Liver (tissue), 9 donors: ENCODE results near the gene ORC3. TPM values are rescaled to one million over a fixed set of nuclear protein-coding genes. Genes with fewer than 3 reads are reported as not detected.
A peak's percentile ranks its signal among the peaks of the same experiment; 100 is the strongest.

Source experiments
- DNase-seq: peaks from one replicate; pipeline ENCODE4 v3.0.0-alpha.2; 2017; ENCODE audit warnings: low spot score
- H3K27ac ChIP-seq, 2 donors: one replicate each; pipeline ENCODE4 v1.7.0; 2013; ENCODE audit warnings: inconsistent platforms in 2 of 2, low read length in 2 of 2, control low read depth in 1 of 2, low read depth in 1 of 2, mild to moderate bottlenecking in 1 of 2
- H3K27me3 ChIP-seq, 4 donors: one replicate each; pipeline versions ENCODE4 v1.6.1 to v1.7.0; 2013; ENCODE audit warnings: low read length in 3 of 4, inconsistent platforms in 1 of 4, mild to moderate bottlenecking in 1 of 4, moderate library complexity in 1 of 4; ENCODE audit not compliant: control insufficient read depth in 4 of 4, insufficient read depth in 4 of 4
- H3K36me3 ChIP-seq, 4 donors: one replicate each; pipeline versions ENCODE4 v1.6.1 to v1.7.0; 2013; ENCODE audit warnings: low read length in 3 of 4, mild to moderate bottlenecking in 3 of 4, low read depth in 1 of 4, moderate library complexity in 1 of 4; ENCODE audit not compliant: control insufficient read depth in 4 of 4, insufficient read depth in 3 of 4
- H3K4me1 ChIP-seq, 4 donors: one replicate each; pipeline versions ENCODE4 v1.6.1 to v1.7.0; 2013; ENCODE audit warnings: low read length in 3 of 4, mild to moderate bottlenecking in 3 of 4, moderate library complexity in 1 of 4; ENCODE audit not compliant: control insufficient read depth in 4 of 4, insufficient read depth in 4 of 4
- H3K4me3 ChIP-seq, 3 donors: one replicate each; pipeline versions ENCODE4 v1.6.1 to v1.7.0; 2013; ENCODE audit warnings: low read length in 3 of 3, control low read depth in 1 of 3, low read depth in 1 of 3, mild to moderate bottlenecking in 1 of 3
- H3K9ac ChIP-seq, 2 donors: one replicate each; pipeline ENCODE4 v1.7.0; 2013; ENCODE audit warnings: low read length in 2 of 2, mild to moderate bottlenecking in 2 of 2, moderate library complexity in 2 of 2, control low read depth in 1 of 2, low read depth in 1 of 2
- H3K9me3 ChIP-seq, 4 donors: one replicate each; pipeline versions ENCODE4 v1.6.1 to v1.7.0; 2013; ENCODE audit warnings: low read length in 3 of 4; ENCODE audit not compliant: control insufficient read depth in 4 of 4
- EGR1 ChIP-seq, 2 donors: IDR thresholded peaks; 2 replicates each; pipeline ENCODE4 v1.6.1; 2016 to 2018; ENCODE audit warnings: antibody characterized with exemption in 2 of 2, low read depth in 2 of 2
- FOXA1 ChIP-seq: IDR thresholded peaks from 2 replicates; pipeline ENCODE4 v1.6.1; 2016; ENCODE audit warnings: antibody characterized with exemption
- FOXA2 ChIP-seq: IDR thresholded peaks from 2 replicates; pipeline ENCODE4 v1.6.1; 2016; ENCODE audit warnings: antibody characterized with exemption
- GABPA ChIP-seq, 2 donors: IDR thresholded peaks in 1 of 2; conservative IDR thresholded peaks in 1 of 2; 2 replicates each; pipeline ENCODE4 v1.6.1; 2016; ENCODE audit warnings: antibody characterized with exemption in 2 of 2, mild to moderate bottlenecking in 1 of 2, moderate library complexity in 1 of 2
- HNF4A ChIP-seq, 2 donors: conservative IDR thresholded peaks; 2 replicates each; pipeline ENCODE4 v1.6.1; 2016; ENCODE audit warnings: antibody characterized with exemption in 2 of 2, mild to moderate bottlenecking in 2 of 2
- HNF4G ChIP-seq: IDR thresholded peaks from 2 replicates; pipeline ENCODE4 v1.6.1; 2016; ENCODE audit warnings: antibody characterized with exemption
- JUND ChIP-seq, 2 donors: IDR thresholded peaks; 2 replicates each; pipeline ENCODE4 v1.6.1; 2016; ENCODE audit warnings: antibody characterized with exemption in 2 of 2
- MAX ChIP-seq: IDR thresholded peaks from 2 replicates; pipeline ENCODE4 v1.6.1; 2016; ENCODE audit warnings: antibody characterized with exemption
- NR2F2 ChIP-seq: IDR thresholded peaks from 2 replicates; pipeline ENCODE4 v1.6.1; 2016; ENCODE audit warnings: antibody characterized with exemption
- RAD21 ChIP-seq, 2 donors: IDR thresholded peaks; 2 replicates each; pipeline ENCODE4 v1.6.1; 2016; ENCODE audit warnings: antibody characterized with exemption in 2 of 2, mild to moderate bottlenecking in 2 of 2
- RXRA ChIP-seq, 2 donors: IDR thresholded peaks; 2 replicates each; pipeline ENCODE4 v1.6.1; 2017 to 2018; ENCODE audit warnings: antibody characterized with exemption in 2 of 2, mild to moderate bottlenecking in 1 of 2
- SP1 ChIP-seq: IDR thresholded peaks from 2 replicates; pipeline ENCODE4 v1.6.1; 2018; ENCODE audit warnings: antibody characterized with exemption, mild to moderate bottlenecking
- TAF1 ChIP-seq: conservative IDR thresholded peaks from 2 replicates; pipeline ENCODE4 v1.6.1; 2016; ENCODE audit warnings: antibody characterized with exemption, mild to moderate bottlenecking
- YY1 ChIP-seq: IDR thresholded peaks from 2 replicates; pipeline ENCODE4 v1.6.1; 2016; ENCODE audit warnings: antibody characterized with exemption, mild to moderate bottlenecking
- WGBS: extraction: QIAGEN DNeasy Blood & Tissue Kit; methylation state at CpG from one replicate; pipeline ENCODE4 v1.1.7; 2013; 5-methylcytosine and 5-hydroxymethylcytosine counted together
- polyA plus RNA-seq, 2 donors: library from polyadenylated mRNA; stranded (reverse) in 1 of 2; unstranded in 1 of 2; fragments of 200-250 nt in 1 of 2; fragments of >200 nt in 1 of 2; fragmentation: Nextera tagmentation in 1 of 2; extraction: Ambion mirVana in 1 of 2; gene quantifications; one replicate each; pipeline versions ENCODE4 v1.2.1 to v1.2.3, GENCODE V29; 2013 to 2015
- total RNA-seq, 2 donors: library from RNA; depleted of rRNA; stranded (reverse); fragments of >200 nt; gene quantifications; one replicate each; pipeline ENCODE4 v1.2.3, GENCODE V29; 2014
- TF ChIP-seq, protein P1 (sequence below): IDR thresholded peaks from 2 replicates; pipeline ENCODE4 v1.6.1; 2016; ENCODE audit warnings: antibody characterized with exemption
- TF ChIP-seq, protein P2 (sequence below): IDR thresholded peaks from 2 replicates; pipeline ENCODE4 v1.6.1; 2016; ENCODE audit warnings: antibody characterized with exemption
- TF ChIP-seq, protein P3 (sequence below): fragments of 150-350 bp; IDR thresholded peaks from 2 replicates; pipeline ENCODE4 v1.5.1; 2017; ENCODE audit warnings: improper control_type of control experiment, low read depth, low read length; ENCODE audit not compliant: missing input control
- TF ChIP-seq, protein P4 (sequence below): IDR thresholded peaks from 2 replicates; pipeline ENCODE4 v1.6.1; 2016; ENCODE audit warnings: antibody characterized with exemption, mild to moderate bottlenecking
- donor health status: healthy.
- donor health status: healthy.
- donor health status: healthy.
- donor health status: healthy.
- donor health status: healthy.

ORC3 gene
- total and polyA plus RNA-seq, 4 donors, result 5.2 to 14.5 (median 10.5) TPM

DNA sequence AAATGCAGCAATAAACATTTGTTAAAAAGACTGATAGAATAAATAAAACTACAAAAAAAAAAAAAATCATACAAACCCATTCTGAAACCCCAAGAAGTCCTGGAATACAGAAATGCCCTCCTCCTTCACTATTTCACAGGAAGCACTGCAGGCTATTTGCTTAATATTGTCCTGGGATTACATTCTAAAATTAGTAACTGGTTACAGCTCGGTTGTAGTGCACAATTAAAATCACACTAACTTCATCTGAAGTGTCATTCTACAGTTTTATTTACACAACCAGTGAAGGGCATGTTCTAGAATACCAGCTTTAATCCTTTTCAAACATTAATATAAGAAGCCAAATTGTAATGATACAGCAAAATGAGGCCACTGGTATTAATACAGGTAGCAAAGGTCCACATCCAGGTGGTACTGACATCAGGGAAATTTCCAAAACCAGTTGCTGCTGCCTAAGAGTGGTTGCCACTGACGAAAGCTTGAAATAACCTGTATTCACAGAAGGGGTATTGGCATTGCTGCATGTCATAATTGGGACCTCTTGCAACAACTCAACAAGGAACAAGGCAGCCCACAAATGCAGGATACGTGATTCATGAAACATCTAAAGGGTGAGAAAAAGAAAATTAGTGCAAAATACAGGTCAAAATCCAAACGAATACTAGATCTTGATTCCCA lies 85.2 kb downstream of the ORC3 start:
- Histone ChIP-seq H3K27ac (peak overlapping the region; percentile 51 to 60), H3K4me3 (no peak overlapping the region), H3K9me3 (no peaks in the 10 kb centered on the region), H3K27me3 (no peaks in the 10 kb centered on the region), H3K36me3 (peaks cover 2 to 15% (median 14%) of the 10 kb centered on the region in 4 donors), H3K4me1 (peaks cover 12 to 36% (median 21%) of the 10 kb centered on the region in 4 donors), H3K9ac (no peak overlapping the region)
- TF ChIP-seq MAX (no peak), GABPA (IDR thresholded peaks at IDR 0.05 in 1 of 2, conservative IDR thresholded peaks at IDR 0.05 in 1 of 2) (no peak), FOXA2 (no peak), YY1 (no peak), JUND (IDR thresholded peaks at IDR 0.05) (no peak), FOXA1 (no peak), SP1 (no peak), RAD21 (IDR thresholded peaks at IDR 0.05) (no peak), RXRA (IDR thresholded peaks at IDR 0.05) (peak in 1 of 2 donors; percentile 30), NR2F2 (no peak), HNF4A (conservative IDR thresholded peaks at IDR 0.05) (peak; percentile 5 to 31), TAF1 (no peak), HNF4G (no peak), EGR1 (IDR thresholded peaks at IDR 0.05; ENCODE audit: low read depth in 2 of 2) (no peak)
- TF ChIP-seq, protein P1, sequence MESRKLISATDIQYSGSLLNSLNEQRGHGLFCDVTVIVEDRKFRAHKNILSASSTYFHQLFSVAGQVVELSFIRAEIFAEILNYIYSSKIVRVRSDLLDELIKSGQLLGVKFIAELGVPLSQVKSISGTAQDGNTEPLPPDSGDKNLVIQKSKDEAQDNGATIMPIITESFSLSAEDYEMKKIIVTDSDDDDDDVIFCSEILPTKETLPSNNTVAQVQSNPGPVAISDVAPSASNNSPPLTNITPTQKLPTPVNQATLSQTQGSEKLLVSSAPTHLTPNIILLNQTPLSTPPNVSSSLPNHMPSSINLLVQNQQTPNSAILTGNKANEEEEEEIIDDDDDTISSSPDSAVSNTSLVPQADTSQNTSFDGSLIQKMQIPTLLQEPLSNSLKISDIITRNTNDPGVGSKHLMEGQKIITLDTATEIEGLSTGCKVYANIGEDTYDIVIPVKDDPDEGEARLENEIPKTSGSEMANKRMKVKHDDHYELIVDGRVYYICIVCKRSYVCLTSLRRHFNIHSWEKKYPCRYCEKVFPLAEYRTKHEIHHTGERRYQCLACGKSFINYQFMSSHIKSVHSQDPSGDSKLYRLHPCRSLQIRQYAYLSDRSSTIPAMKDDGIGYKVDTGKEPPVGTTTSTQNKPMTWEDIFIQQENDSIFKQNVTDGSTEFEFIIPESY, result peak; percentile 15
- TF ChIP-seq, protein P2, sequence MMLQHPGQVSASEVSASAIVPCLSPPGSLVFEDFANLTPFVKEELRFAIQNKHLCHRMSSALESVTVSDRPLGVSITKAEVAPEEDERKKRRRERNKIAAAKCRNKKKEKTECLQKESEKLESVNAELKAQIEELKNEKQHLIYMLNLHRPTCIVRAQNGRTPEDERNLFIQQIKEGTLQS, result no peak
- TF ChIP-seq, protein P3, sequence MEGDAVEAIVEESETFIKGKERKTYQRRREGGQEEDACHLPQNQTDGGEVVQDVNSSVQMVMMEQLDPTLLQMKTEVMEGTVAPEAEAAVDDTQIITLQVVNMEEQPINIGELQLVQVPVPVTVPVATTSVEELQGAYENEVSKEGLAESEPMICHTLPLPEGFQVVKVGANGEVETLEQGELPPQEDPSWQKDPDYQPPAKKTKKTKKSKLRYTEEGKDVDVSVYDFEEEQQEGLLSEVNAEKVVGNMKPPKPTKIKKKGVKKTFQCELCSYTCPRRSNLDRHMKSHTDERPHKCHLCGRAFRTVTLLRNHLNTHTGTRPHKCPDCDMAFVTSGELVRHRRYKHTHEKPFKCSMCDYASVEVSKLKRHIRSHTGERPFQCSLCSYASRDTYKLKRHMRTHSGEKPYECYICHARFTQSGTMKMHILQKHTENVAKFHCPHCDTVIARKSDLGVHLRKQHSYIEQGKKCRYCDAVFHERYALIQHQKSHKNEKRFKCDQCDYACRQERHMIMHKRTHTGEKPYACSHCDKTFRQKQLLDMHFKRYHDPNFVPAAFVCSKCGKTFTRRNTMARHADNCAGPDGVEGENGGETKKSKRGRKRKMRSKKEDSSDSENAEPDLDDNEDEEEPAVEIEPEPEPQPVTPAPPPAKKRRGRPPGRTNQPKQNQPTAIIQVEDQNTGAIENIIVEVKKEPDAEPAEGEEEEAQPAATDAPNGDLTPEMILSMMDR, result no peak
- TF ChIP-seq, protein P4, sequence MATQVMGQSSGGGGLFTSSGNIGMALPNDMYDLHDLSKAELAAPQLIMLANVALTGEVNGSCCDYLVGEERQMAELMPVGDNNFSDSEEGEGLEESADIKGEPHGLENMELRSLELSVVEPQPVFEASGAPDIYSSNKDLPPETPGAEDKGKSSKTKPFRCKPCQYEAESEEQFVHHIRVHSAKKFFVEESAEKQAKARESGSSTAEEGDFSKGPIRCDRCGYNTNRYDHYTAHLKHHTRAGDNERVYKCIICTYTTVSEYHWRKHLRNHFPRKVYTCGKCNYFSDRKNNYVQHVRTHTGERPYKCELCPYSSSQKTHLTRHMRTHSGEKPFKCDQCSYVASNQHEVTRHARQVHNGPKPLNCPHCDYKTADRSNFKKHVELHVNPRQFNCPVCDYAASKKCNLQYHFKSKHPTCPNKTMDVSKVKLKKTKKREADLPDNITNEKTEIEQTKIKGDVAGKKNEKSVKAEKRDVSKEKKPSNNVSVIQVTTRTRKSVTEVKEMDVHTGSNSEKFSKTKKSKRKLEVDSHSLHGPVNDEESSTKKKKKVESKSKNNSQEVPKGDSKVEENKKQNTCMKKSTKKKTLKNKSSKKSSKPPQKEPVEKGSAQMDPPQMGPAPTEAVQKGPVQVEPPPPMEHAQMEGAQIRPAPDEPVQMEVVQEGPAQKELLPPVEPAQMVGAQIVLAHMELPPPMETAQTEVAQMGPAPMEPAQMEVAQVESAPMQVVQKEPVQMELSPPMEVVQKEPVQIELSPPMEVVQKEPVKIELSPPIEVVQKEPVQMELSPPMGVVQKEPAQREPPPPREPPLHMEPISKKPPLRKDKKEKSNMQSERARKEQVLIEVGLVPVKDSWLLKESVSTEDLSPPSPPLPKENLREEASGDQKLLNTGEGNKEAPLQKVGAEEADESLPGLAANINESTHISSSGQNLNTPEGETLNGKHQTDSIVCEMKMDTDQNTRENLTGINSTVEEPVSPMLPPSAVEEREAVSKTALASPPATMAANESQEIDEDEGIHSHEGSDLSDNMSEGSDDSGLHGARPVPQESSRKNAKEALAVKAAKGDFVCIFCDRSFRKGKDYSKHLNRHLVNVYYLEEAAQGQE, result peak; percentile 57
- DNase-seq, result no peak
- WGBS, result 59% methylated on average over 4 of the region's 4 CpGs
